ENCODE data around the gene NFIA.
"Not testable (repeated sequence)": the region's sequence is repeated elsewhere in the genome, so short reads cannot be mapped to it uniquely, and the experiment has no call there.

NFIA gene

GRCh38 chr1:61271412-61271789 is 189.0 kb downstream of the NFIA start:
- H3K4me3 ChIP-seq = no peak overlapping the region
- H3K27ac ChIP-seq = peak overlapping the region in 1 of 2 donors; percentile 20
- no peak for TF ChIP-seq CTCF (IDR thresholded peaks at IDR 0.05)
- no peak for DNase-seq (ENCODE audit: low spot score)

GRCh38 chr1:61273167-61273705 is 190.9 kb downstream of the NFIA start:
- DNase-seq (ENCODE audit: low spot score) = no peak
- Histone ChIP-seq H3K27ac (peak overlapping the region; percentile 30 to 32), H3K4me3 (no peak overlapping the region)
- TF ChIP-seq CTCF (IDR thresholded peaks at IDR 0.05) = no peak

GRCh38 chr1:61273861-61274260 is 191.5 kb downstream of the NFIA start:
- no peak for DNase-seq (ENCODE audit: low spot score)
- Histone ChIP-seq H3K4me3 (no peak overlapping the region), H3K27ac (peak overlapping the region; percentile 30 to 32)
- no peak for TF ChIP-seq CTCF (IDR thresholded peaks at IDR 0.05)

- no peak for TF ChIP-seq CTCF (IDR thresholded peaks at IDR 0.05)
- Histone ChIP-seq H3K27ac (peak overlapping the region in 1 of 2 donors; percentile 49), H3K4me3 (peak overlapping the region; percentile 23)
- no peak for DNase-seq (ENCODE audit: low spot score)
Observed at GRCh38 chr1:61274939-61275338, 192.6 kb downstream of the NFIA start.

GRCh38 chr1:61276246-61276645 is 193.9 kb downstream of the NFIA start:
- no peak for TF ChIP-seq CTCF (IDR thresholded peaks at IDR 0.05)
- H3K4me3 ChIP-seq = no peak overlapping the region
- peak overlapping the region in 1 of 2 donors; percentile 3 for H3K27ac ChIP-seq
- no peak for DNase-seq (ENCODE audit: low spot score)

GRCh38 chr1:61277121-61277690 is 194.8 kb downstream of the NFIA start:
- no peak for TF ChIP-seq CTCF (IDR thresholded peaks at IDR 0.05)
- H3K4me3 ChIP-seq = peak overlapping the region; percentile 29
- H3K27ac ChIP-seq = peak overlapping the region; percentile 65 to 84
- DNase-seq (ENCODE audit: low spot score) = no peak

- H3K4me3 ChIP-seq = not testable (repeated sequence)
- peak overlapping the region; percentile 65 to 84 for H3K27ac ChIP-seq
- peak; percentile 78 for DNase-seq (ENCODE audit: low spot score)
Observed at GRCh38 chr1:61278503-61278902, 196.1 kb downstream of the NFIA start.

Measured in coronary artery (tissue), 2 donors.